ENCODE data around the gene OR11H1.
"Not testable (repeated sequence)": the region's sequence is repeated elsewhere in the genome, so short reads cannot be mapped to it uniquely, and the experiment has no call there.

Gene OR11H1, protein sequence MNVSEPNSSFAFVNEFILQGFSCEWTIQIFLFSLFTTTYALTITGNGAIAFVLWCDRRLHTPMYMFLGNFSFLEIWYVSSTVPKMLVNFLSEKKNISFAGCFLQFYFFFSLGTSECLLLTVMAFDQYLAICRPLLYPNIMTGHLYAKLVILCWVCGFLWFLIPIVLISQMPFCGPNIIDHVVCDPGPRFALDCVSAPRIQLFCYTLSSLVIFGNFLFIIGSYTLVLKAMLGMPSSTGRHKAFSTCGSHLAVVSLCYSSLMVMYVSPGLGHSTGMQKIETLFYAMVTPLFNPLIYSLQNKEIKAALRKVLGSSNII

DNA sequence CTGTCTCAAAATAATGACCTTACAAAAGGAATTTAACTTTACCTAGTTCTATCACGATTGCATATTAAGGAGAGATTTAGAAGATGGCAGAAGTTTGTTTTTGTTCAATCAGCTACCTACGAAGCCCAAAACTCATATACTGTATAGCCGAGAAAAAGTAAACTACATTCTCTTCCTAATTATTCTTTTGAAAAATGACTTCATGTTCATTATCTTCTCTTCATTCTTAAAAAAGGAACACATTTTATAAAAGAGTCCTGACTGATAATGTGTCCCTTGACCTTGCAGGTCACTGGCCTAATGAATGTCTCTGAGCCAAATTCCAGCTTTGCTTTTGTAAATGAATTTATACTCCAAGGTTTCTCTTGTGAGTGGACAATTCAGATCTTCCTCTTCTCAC, at the start of gene OR11H1:
Gene OR11H1 (plus strand): TSS at position 301 of the 400 bp plus-strand sequence. CDS start 0 bp downstream, at position 301.
- not testable (repeated sequence) for DNase-seq (ENCODE audit: low read depth in 2 of 2)

DNA sequence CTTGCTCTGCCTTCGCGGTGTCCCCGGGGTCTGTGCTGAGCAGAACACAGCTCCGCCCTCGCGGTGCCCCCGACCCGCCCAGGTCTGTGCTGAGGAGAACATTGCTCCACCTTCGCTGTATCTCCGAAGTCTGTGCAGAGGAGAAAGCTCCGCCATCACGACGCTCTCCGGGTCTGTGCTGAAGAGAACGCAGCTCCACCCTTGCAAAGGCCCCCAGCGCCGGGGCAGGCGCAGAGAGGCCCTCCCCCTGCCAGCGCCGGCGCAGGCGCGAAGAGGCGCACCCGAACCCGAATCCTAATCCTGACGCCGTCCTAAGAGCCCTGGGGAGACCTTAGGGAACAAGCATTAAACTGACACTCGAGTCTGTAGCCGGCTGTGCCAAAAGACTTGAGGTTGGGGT, 18.0 kb upstream of the OR11H1 start:
- not testable (repeated sequence) for DNase-seq (ENCODE audit: low read depth in 2 of 2)

DNA sequence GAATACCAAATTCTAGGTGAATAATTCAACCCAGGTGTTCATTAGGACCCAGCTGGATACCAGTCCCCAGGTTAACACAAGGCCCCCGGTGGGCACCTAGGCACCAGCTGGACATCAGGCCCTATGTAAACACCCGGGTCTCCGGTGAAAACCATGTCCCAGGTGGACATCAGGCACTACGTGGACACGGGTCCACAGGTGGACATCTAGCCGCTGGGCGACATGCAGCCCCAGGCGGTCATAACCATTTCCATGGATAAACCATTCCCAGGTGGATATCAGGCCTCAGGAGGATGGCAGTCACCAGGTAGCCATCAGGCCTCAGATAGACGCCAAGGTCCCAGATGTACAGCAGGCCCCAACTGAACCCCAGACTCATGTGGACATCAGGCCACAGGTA, 12.1 kb upstream of the OR11H1 start:
- DNase-seq (ENCODE audit: low read depth in 2 of 2): not testable (repeated sequence)

DNA sequence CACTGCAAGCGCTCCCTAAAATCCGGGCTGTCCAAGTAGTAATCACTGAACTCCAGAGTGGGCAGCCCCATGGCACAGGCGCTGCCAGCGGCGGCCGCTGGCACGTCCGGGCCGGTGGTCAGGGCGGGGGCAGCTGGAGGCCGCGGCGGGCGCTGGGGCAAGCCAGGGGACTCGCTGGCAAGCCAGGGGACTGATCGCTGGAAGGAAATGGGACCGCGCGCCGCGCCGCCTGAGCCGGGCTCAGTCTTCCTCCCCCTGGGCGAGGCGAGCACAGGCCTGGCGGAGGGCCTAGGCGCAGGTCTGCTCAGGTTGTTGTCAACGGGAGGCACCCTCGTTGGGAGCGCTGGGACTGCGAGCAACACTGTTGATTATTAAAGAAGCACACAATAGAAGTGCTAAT, 25.8 kb downstream of the OR11H1 start:
- DNase-seq (ENCODE audit: low read depth in 2 of 2): not testable (repeated sequence)

DNA sequence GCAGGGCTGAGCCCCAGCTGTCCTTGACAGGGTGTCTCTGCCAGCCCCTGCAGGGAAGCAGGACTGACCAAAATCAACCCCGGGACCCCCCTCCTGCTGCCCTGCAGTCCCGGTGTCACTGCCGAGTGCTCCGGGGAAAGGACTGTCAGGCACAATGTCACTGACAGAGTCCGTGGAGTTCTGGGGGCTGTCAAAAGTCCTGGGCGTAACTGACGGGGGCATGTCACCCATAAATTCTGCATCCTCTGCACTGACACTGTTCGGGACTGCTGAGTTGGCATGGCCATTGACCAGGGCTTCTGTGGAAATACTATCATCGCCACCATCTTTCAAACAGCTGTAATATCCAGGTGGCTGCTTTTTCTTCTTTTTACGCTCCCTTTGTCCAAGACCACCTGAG, 35.5 kb downstream of the OR11H1 start:
- not testable (repeated sequence) for DNase-seq (ENCODE audit: low read depth in 2 of 2)

DNA sequence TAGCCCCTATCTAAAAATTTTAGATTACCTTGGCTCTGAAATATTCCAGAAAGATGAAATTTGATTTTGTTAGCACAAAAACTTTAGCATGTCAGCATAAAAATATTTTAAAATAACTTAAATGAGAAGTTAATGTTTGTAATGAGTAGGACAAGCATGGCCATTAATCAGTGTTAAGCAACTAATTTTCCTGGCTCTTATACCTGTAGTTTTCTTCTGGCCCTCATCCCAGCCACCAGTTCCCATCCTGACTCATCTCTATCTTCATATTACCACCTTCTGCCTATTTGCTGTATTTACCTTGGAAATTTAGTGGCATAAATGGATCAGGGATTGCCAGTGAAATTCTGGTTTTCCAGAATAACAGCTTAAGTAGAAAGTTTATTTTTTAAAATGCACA, 37.1 kb downstream of the OR11H1 start:
- DNase-seq (ENCODE audit: low read depth in 2 of 2): not testable (repeated sequence)
